ENCODE results near the gene TUBB2A. TPM values are rescaled to one million over a fixed set of nuclear protein-coding genes. Genes with fewer than 3 reads are reported as not detected.

Gene TUBB2A
- total RNA-seq, 1 experiment from 2014 or later: 70.2 TPM

DNA sequence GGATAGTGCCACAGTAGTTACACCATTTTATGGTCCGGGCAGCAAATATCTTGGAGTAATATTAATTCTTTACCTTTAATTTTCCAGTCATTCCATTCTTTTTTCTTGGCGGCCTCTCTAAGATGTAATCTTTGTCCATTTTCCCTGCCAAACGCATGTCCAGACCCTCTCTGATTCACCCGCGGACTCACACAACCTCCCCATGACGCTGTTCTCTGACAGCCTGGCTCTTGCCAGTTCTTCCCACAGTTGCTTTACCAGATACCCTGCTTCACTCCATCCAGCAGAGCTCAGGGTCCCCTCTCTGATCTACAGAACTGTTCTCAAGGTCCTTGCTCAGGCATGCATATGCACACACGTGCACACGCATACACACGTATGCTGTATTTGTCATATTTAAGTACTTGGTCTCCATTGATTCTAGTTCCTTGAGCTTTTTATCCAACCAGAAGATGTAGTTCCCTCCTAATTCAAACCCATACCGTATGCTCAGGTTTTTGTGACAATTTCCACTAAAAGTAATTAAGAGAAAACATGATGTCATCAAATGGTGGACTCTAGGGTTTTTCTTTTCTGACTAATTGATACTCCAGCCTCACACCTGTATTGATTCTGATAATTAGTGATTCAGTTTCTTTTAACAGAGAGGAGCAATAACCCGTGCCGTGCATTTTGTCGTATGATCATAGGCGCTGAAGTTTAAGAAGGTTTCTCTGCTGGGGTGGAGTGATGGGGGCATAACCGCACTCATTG is 28.8 kb downstream of the TUBB2A start:
- no peak overlapping the region for H3K9ac ChIP-seq (ENCODE audit: low read length)
- no peaks in the 10 kb centered on the region for H3K27me3 ChIP-seq (ENCODE audit: low read length)
- H4K20me1 ChIP-seq (ENCODE audit: low read length): no peaks in the 10 kb centered on the region
- no peak overlapping the region for H3K4me3 ChIP-seq (ENCODE audit: low read length)
- TF ChIP-seq CTCF (conservative IDR thresholded peaks at IDR 0.05; ENCODE audit: low read depth, low read length) (no peak), EZH2phosphoT487 (IDR thresholded peaks at IDR 0.05; ENCODE audit: borderline replicate concordance, low read length) (no peak), EZH2 (IDR thresholded peaks at IDR 0.05; ENCODE audit: low read length, unreplicated experiment) (no peak)
- H3K4me1 ChIP-seq (ENCODE audit: insufficient read depth, low read length): 0 out of 2 replicates have a peak, but pooled peaks cover 4% of the 10 kb centered on the region
- no peak for DNase-seq
- no peak overlapping the region for H3K4me2 ChIP-seq (ENCODE audit: low read length)
- no peaks in the 10 kb centered on the region for H3K9me2 ChIP-seq (replicated peaks; ENCODE audit: low read length)
- H2AFZ ChIP-seq (ENCODE audit: low read length): no peak overlapping the region
- no peaks in the 10 kb centered on the region for H3K79me2 ChIP-seq (ENCODE audit: low read length)
- no peaks in the 10 kb centered on the region for H3F3A ChIP-seq (ENCODE audit: low read length, unreplicated experiment)
- H3K9me3 ChIP-seq (ENCODE audit: low read length): no peaks in the 10 kb centered on the region
- ChIA-PET CTCF (no interaction called here), POLR2A (ENCODE audit: unreplicated experiment) (no interaction called here)
- intact Hi-C loops (cut with micrococcal nuclease): no loop called here
- no peak overlapping the region for H3K27ac ChIP-seq (ENCODE audit: low read length)
- no TSS peak for BruUV-seq (replicated peaks)
- no peak for ATAC-seq
- no peaks in the 10 kb centered on the region for H3K36me3 ChIP-seq (ENCODE audit: low read depth, low read length)

- ChIA-PET CTCF (interaction anchor here (0.5 to 1.0 kb wide), 6 partner anchors 55 to 256 kb away, joined by 3 to 9 read pairs (median 4); no protein-coding TSS in a partner anchor), POLR2A (ENCODE audit: unreplicated experiment) (no interaction called here)
- intact Hi-C loops (cut with micrococcal nuclease): loop anchor here (1.0 kb wide), 2 partner anchors 83 to 125 kb away; no protein-coding TSS in a partner anchor
- Histone ChIP-seq H4K20me1 (ENCODE audit: low read length) (no peaks in the 10 kb centered on the region), H3K9me2 (replicated peaks; ENCODE audit: low read length) (no peaks in the 10 kb centered on the region), H3K4me1 (ENCODE audit: insufficient read depth, low read length) (peaks cover 4% of the 10 kb centered on the region), H2AFZ (ENCODE audit: low read length) (no peak overlapping the region), H3K4me2 (ENCODE audit: low read length) (no peak overlapping the region), H3K9ac (ENCODE audit: low read length) (no peak overlapping the region), H3K27ac (ENCODE audit: low read length) (no peak overlapping the region), H3K27me3 (ENCODE audit: low read length) (no peaks in the 10 kb centered on the region), H3K79me2 (ENCODE audit: low read length) (no peaks in the 10 kb centered on the region), H3F3A (ENCODE audit: low read length, unreplicated experiment) (no peaks in the 10 kb centered on the region), H3K36me3 (ENCODE audit: low read depth, low read length) (no peaks in the 10 kb centered on the region), H3K4me3 (ENCODE audit: low read length) (no peak overlapping the region), H3K9me3 (ENCODE audit: low read length) (no peaks in the 10 kb centered on the region)
- no TSS peak for BruUV-seq (replicated peaks)
- TF ChIP-seq CTCF (conservative IDR thresholded peaks at IDR 0.05; ENCODE audit: low read depth, low read length) (no peak), EZH2 (IDR thresholded peaks at IDR 0.05; ENCODE audit: low read length, unreplicated experiment) (no peak), EZH2phosphoT487 (IDR thresholded peaks at IDR 0.05; ENCODE audit: borderline replicate concordance, low read length) (no peak)
- ATAC-seq (peak; percentile 29; the same call in 1 of the 2 replicates), DNase-seq (no peak)
Measured at GRCh38 chr6:3125815-3126214, 31.5 kb downstream of the TUBB2A start.

DNA sequence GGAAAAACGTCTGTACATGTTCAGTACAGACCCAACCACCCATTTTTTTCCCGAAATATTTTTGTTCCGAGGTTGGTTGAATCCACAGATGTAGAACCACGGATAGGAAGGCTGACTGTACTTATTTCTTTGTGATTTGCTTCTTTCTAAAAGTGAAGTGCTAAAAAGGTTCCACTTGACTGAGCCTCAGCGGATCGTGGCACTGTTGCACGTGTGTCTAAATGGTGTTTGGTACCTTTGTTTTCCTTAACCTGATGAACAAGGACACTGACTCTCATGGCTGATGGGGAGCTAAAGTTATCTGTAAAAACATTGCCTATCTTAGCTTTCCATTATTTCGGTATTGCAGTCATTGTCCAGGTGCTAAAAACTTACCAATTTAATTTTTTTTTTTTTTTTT is 32.7 kb downstream of the TUBB2A start:
- Histone ChIP-seq H3K4me2 (ENCODE audit: low read length) (no peak overlapping the region), H2AFZ (ENCODE audit: low read length) (no peak overlapping the region), H3K4me3 (ENCODE audit: low read length) (no peak overlapping the region), H3K36me3 (ENCODE audit: low read depth, low read length) (no peaks in the 10 kb centered on the region), H3K79me2 (ENCODE audit: low read length) (peaks cover 1% of the 10 kb centered on the region), H4K20me1 (ENCODE audit: low read length) (no peaks in the 10 kb centered on the region), H3K9ac (ENCODE audit: low read length) (no peak overlapping the region), H3K27ac (ENCODE audit: low read length) (no peak overlapping the region), H3F3A (ENCODE audit: low read length, unreplicated experiment) (no peaks in the 10 kb centered on the region), H3K27me3 (ENCODE audit: low read length) (no peaks in the 10 kb centered on the region), H3K9me3 (ENCODE audit: low read length) (no peaks in the 10 kb centered on the region), H3K9me2 (replicated peaks; ENCODE audit: low read length) (no peaks in the 10 kb centered on the region), H3K4me1 (ENCODE audit: insufficient read depth, low read length) (peaks cover 16% of the 10 kb centered on the region)
- DNase-seq (no peak), ATAC-seq (no peak)
- POLR2A ChIA-PET (ENCODE audit: unreplicated experiment): no interaction called here
- intact Hi-C loops (cut with micrococcal nuclease): no loop called here
- CTCF ChIA-PET: interaction anchor here (0.6 kb wide), 2 partner anchors 107 to 123 kb away, joined by 3 to 5 read pairs; no protein-coding TSS in a partner anchor
- TF ChIP-seq EZH2 (IDR thresholded peaks at IDR 0.05; ENCODE audit: low read length, unreplicated experiment) (no peak), EZH2phosphoT487 (IDR thresholded peaks at IDR 0.05; ENCODE audit: borderline replicate concordance, low read length) (no peak)
- BruUV-seq (replicated peaks): no TSS peak
